HAP-1 (cell line): Measurements from ENCODE around the gene SCAMP3.
A peak's percentile ranks its signal among the peaks of the same experiment; 100 is the strongest.
"Not testable (repeated sequence)": the region's sequence is repeated elsewhere in the genome, so short reads cannot be mapped to it uniquely, and the experiment has no call there.

Experiments used
- DNase-seq, 2 experiments: peaks; one replicate each; pipeline ENCODE4 v3.0.0-alpha.2; 2016 to 2020; ENCODE audit warnings: low spot score in 2 of 2
- H3K27me3 ChIP-seq: fragments of 250-450 bp; sonication (Bioruptor Pico); 2 replicates; pipeline ENCODE4 v1.5.1; 2020; ENCODE audit warnings: low read depth, mild to moderate bottlenecking, moderate library complexity
- H3K36me3 ChIP-seq: fragments of 250-450 bp; sonication (Bioruptor Pico); replicated peaks from 2 replicates; pipeline ENCODE4 v1.5.1; 2020; ENCODE audit warnings: mild to moderate bottlenecking
- H3K4me1 ChIP-seq: fragments of 250-450 bp; sonication (Bioruptor Pico); 2 replicates; pipeline ENCODE4 v1.5.1; 2020; ENCODE audit warnings: mild to moderate bottlenecking
- H3K4me3 ChIP-seq: fragments of 250-450 bp; sonication (Bioruptor Pico); 2 replicates; pipeline ENCODE4 v1.5.1; 2020; ENCODE audit warnings: mild to moderate bottlenecking, moderate library complexity
- H3K9me3 ChIP-seq: fragments of 250-450 bp; sonication (Bioruptor Pico); 2 replicates; pipeline ENCODE4 v1.5.1; 2020; ENCODE audit warnings: mild to moderate bottlenecking, moderate library complexity
- in situ Hi-C: fragments of 300-500 bp; cut with MboI; formaldehyde crosslinking; loops from 3 replicates; pipeline ENCODE4 v1.14.3; 2020; ENCODE audit warnings: low sequenced_read_pairs, inconsistent platforms, mixed read lengths

Gene SCAMP3

DNA sequence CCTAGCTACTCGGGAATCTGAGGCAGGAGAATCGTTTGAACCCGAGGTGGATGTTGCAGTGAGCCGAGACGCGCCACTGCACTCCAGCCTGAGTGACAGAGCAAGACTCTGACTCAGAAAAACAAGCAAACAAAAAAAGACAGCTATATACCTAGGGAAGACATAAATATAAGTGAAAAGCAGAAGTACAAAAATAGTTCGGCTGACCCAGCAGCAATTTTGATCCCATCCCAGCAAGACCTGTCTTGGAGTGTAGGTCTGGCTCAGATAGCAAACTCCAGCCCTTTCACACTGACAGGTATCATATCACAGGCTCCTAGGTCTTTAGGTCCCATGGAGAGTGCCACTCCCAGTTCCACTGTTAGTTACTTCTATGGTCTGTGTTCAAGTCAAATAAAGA is 39.1 kb downstream of the SCAMP3 start:
- H3K9me3 ChIP-seq: no peaks in the 10 kb centered on the region
- H3K36me3 ChIP-seq: peaks cover 8% of the 10 kb centered on the region
- H3K4me1 ChIP-seq: peaks cover 8% of the 10 kb centered on the region
- no peaks in the 10 kb centered on the region for H3K27me3 ChIP-seq
- H3K4me3 ChIP-seq: no peak overlapping the region
- in situ Hi-C loops: no loop called here
- no peak for DNase-seq

DNA sequence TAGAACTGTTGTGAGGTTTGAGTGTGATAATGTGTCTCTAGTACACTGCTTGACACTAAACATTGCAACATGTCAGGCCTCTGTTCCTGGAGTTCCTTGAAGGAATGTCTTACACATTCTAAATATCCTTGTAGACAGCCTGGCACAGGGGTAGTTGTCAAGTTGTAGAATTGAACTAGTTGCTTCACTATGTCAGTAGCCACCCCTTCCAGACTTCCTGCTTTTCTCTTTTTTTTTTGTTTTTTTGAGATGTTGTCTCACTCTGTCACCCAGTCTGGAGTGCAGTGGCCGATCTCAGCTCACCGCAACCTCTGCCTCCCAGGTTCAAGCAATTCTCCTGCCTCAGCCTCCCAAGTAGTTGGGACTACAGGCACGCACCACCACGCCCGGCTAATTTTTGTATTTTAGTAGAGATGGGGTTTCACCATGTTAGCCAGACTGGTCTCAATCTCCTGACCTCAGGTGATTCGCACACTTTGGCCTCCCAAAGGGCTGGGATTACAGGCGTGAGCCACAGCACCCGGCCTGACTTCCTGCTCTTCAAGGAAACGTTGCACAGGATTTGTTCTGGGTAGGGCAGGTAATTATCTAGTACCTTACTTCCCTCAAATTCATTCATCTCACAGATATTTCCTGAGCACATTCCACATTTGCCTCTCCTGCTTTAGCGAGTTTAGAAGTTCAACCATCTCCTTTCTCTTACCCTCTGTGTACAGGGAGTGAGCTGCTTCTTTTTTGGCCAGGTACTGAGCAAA is 41.8 kb downstream of the SCAMP3 start:
- H3K36me3 ChIP-seq, H3K4me1 ChIP-seq, H3K4me3 ChIP-seq, in situ Hi-C loops, H3K9me3 ChIP-seq, DNase-seq, H3K27me3 ChIP-seq: not testable (repeated sequence)

- DNase-seq: no peak
- no peaks in the 10 kb centered on the region for H3K27me3 ChIP-seq
- no peak overlapping the region for H3K4me3 ChIP-seq
- H3K36me3 ChIP-seq: peaks cover 4% of the 10 kb centered on the region; the same call in 1 of the 2 replicates
- in situ Hi-C loops: no loop called here
- no peaks in the 10 kb centered on the region for H3K9me3 ChIP-seq
- H3K4me1 ChIP-seq: no peaks in the 10 kb centered on the region
Measured at GRCh38 chr1:155219592-155220031, 42.5 kb downstream of the SCAMP3 start.

- H3K4me3 ChIP-seq: no peak overlapping the region
- peaks cover 3% of the 10 kb centered on the region; the same call in 1 of the 2 replicates for H3K36me3 ChIP-seq
- in situ Hi-C loops: no loop called here
- no peaks in the 10 kb centered on the region for H3K4me1 ChIP-seq
- DNase-seq: peak in 1 of 2 experiments; percentile 61
- H3K27me3 ChIP-seq: no peaks in the 10 kb centered on the region
- H3K9me3 ChIP-seq: no peaks in the 10 kb centered on the region
Measured at GRCh38 chr1:155218854-155219591, 43.1 kb downstream of the SCAMP3 start.

GRCh38 chr1:155214702-155215101 is 47.5 kb downstream of the SCAMP3 start:
- H3K27me3 ChIP-seq, in situ Hi-C loops, H3K36me3 ChIP-seq, H3K9me3 ChIP-seq, H3K4me3 ChIP-seq, H3K4me1 ChIP-seq, DNase-seq: not testable (repeated sequence)

GRCh38 chr1:155212051-155212440 is 50.1 kb downstream of the SCAMP3 start:
- H3K4me3 ChIP-seq, H3K36me3 ChIP-seq, H3K9me3 ChIP-seq, DNase-seq, H3K27me3 ChIP-seq, in situ Hi-C loops: not testable (repeated sequence)
- peaks cover 19% of the 10 kb centered on the region for H3K4me1 ChIP-seq

DNA sequence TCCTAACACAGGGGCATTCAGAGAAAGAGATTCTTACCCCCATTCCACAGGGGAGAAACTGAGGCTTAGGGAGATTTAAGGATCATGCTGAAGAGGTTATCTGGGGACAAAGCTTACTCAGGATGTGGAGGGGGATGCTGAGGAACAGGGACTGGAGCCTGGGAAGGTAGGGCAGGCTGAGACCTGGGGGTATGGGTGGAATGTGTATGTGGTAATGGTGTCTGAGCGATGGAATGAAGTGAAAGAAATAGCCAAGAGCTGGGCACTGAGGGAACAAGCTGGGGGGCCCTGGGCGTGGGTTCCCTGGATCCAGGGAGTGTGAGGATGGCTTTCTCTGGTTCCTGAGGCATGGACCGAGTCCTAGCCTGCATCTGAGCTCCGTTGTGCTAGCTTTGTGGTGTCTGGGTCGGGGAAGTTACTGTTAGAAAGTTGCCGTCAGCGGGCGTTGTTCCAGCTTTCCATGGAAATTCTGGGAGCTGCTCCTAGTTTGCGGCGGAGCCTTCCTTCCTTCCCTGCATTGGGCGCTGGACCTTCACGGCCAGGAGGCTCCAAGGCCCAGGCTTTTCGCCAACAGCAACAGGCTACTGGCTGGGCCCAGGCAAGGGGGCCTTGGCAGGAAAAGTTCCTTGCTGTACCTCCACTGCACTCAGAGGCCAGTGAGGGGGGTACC is 50.6 kb downstream of the SCAMP3 start:
- H3K27me3 ChIP-seq, in situ Hi-C loops, H3K36me3 ChIP-seq, H3K9me3 ChIP-seq, H3K4me3 ChIP-seq, DNase-seq: not testable (repeated sequence)
- peaks cover 21% of the 10 kb centered on the region for H3K4me1 ChIP-seq

DNA sequence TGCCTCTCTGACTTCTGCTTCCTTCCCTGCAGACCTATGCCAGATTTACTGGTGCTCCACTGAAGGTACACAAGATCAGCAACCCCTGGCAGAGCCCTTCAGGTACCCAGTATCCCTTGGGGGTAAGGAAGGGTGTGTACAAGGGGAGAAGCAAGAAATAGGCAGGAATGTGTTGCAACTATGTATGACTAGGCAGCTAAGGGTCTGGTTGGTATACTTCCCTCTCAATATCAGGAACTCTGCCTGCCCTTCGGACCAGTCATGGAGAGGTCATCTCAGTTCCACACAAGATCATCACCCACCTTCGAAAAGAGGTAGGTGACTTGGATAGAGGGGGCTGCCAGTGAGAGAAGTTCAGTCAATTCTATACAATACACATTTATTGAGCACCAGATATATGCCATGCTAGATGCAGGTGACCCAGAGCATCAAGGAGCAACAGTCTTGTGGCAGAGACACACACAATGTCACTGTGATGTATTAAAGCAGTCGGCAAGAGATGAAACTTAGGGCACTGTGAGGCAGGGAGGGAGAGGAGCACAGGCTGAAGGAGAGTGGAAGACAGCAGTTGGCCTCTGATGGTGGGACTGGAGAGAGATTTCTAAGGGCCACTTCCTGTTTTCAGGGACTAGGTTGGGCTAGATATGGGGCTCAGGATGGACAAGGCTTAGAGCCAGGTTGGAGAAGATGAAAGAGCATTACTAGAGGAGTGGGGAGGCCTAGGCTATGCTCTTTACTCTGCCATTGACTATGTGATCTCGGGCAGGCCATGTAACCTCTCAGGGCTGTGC is 51.7 kb downstream of the SCAMP3 start:
- Histone ChIP-seq H3K36me3 (no peaks in the 10 kb centered on the region), H3K27me3 (no peaks in the 10 kb centered on the region), H3K4me3 (no peak overlapping the region), H3K4me1 (peaks cover 21% of the 10 kb centered on the region), H3K9me3 (no peaks in the 10 kb centered on the region)
- in situ Hi-C loops: no loop called here
- no peak for DNase-seq

- Histone ChIP-seq H3K36me3 (no peaks in the 10 kb centered on the region; the same call in 1 of the 2 replicates), H3K4me1 (peaks cover 21% of the 10 kb centered on the region), H3K4me3 (peak overlapping the region; percentile 88), H3K27me3 (no peaks in the 10 kb centered on the region), H3K9me3 (no peaks in the 10 kb centered on the region)
- DNase-seq: no peak
- in situ Hi-C loops: no loop called here
Measured at GRCh38 chr1:155209312-155209721, 52.8 kb downstream of the SCAMP3 start.

GRCh38 chr1:155208541-155209311 is 53.4 kb downstream of the SCAMP3 start, which contains the start of gene MTX1:
TSS of gene MTX1 (plus strand) at chr1:155208695. CDS start at chr1:155208805, 110 bp downstream.
- no peaks in the 10 kb centered on the region for H3K27me3 ChIP-seq
- H3K9me3 ChIP-seq: no peaks in the 10 kb centered on the region
- peaks cover 5% of the 10 kb centered on the region; the same call in 1 of the 2 replicates for H3K36me3 ChIP-seq
- H3K4me3 ChIP-seq: peak within 1 kb of the TSS; percentile 88
- peaks cover 21% of the 10 kb centered on the region for H3K4me1 ChIP-seq
- DNase-seq: peak; percentile 78 to 94
- in situ Hi-C loops: no loop called here

GRCh38 chr1:155207806-155208540 is 54.2 kb downstream of the SCAMP3 start, which contains the start of gene THBS3:
TSS of gene THBS3 (minus strand) at chr1:155207897. CDS start at chr1:155207876, 21 bp downstream.
- peak; percentile 9 to 71 for DNase-seq
- Histone ChIP-seq H3K27me3 (no peaks in the 10 kb centered on the region), H3K36me3 (peaks cover 10% of the 10 kb centered on the region), H3K9me3 (no peaks in the 10 kb centered on the region), H3K4me1 (peaks cover 21% of the 10 kb centered on the region), H3K4me3 (peak within 1 kb of the TSS; percentile 88)
- in situ Hi-C loops: no loop called here
